OCI-LY1 (cell line): ENCODE results near the gene B9D2.
"Not testable (repeated sequence)": the region's sequence is repeated elsewhere in the genome, so short reads cannot be mapped to it uniquely, and the experiment has no call there.

Source experiments
- H2AFZ ChIP-seq: fragments of 200-600 bp; sonication (generic), shearing (Covaris generic); 2 replicates; pipeline ENCODE4 v1.6.0; 2014; ENCODE audit warnings: antibody characterized with exemption, mild to moderate bottlenecking, low read length
- H3F3A ChIP-seq: fragments of 200-600 bp; sonication (generic), shearing (Covaris generic); 2 replicates; pipeline ENCODE4 v1.6.0; 2014; ENCODE audit warnings: mild to moderate bottlenecking, antibody characterized with exemption, low read length, moderate library complexity; ENCODE audit not compliant: insufficient read depth
- H3K27ac ChIP-seq: fragments of 200-600 bp; sonication (generic); 2 replicates; pipeline ENCODE4 v1.5.1; 2014; ENCODE audit warnings: low read length, mixed run types, mild to moderate bottlenecking, low read depth; ENCODE audit not compliant: poor library complexity, severe bottlenecking
- H3K27me3 ChIP-seq: fragments of 200-600 bp; sonication (generic); 2 replicates; pipeline ENCODE4 v1.6.0; 2014; ENCODE audit warnings: antibody characterized with exemption, mild to moderate bottlenecking, low read length, moderate library complexity; ENCODE audit not compliant: insufficient read depth
- H3K36me3 ChIP-seq: fragments of 200-600 bp; sonication (generic); 2 replicates; pipeline ENCODE4 v1.6.1; 2014; ENCODE audit warnings: mild to moderate bottlenecking, antibody characterized with exemption, low read length, moderate library complexity, mixed read lengths; ENCODE audit not compliant: insufficient read depth
- H3K4me1 ChIP-seq: fragments of 200-600 bp; sonication (generic); 2 replicates; pipeline ENCODE4 v1.5.1; 2014; ENCODE audit warnings: mild to moderate bottlenecking, low read length, moderate library complexity; ENCODE audit not compliant: insufficient read depth, severe bottlenecking
- H3K4me2 ChIP-seq: fragments of 200-600 bp; sonication (generic), shearing (Covaris generic); 2 replicates; pipeline ENCODE4 v1.6.1; 2014; ENCODE audit warnings: low read length
- H3K4me3 ChIP-seq: fragments of 200-600 bp; sonication (generic); 2 replicates; pipeline ENCODE4 v1.5.1; 2014; ENCODE audit warnings: low read length, low read depth, mild to moderate bottlenecking, mixed read lengths; ENCODE audit not compliant: poor library complexity, severe bottlenecking
- H3K79me2 ChIP-seq: fragments of 200-600 bp; shearing (Covaris generic); 2 replicates; pipeline ENCODE4 v1.6.1; 2016; ENCODE audit warnings: mixed run types, low read length, mixed read lengths; ENCODE audit not compliant: insufficient read depth
- H3K9ac ChIP-seq: fragments of 200-600 bp; sonication (generic), shearing (Covaris generic); 2 replicates; pipeline ENCODE4 v1.6.1; 2014; ENCODE audit warnings: mild to moderate bottlenecking, low read length, mixed read lengths
- H3K9me2 ChIP-seq: fragments of 200-600 bp; sonication (generic), shearing (Covaris generic); 2 replicates; pipeline ENCODE4 v1.6.1; 2014; ENCODE audit warnings: low read depth, mild to moderate bottlenecking, low read length, mixed read lengths
- H3K9me3 ChIP-seq: fragments of 200-600 bp; shearing (Covaris generic); 2 replicates; pipeline ENCODE4 v1.6.1; 2014; ENCODE audit warnings: low read length, mixed read lengths
- H4K20me1 ChIP-seq: fragments of 200-600 bp; sonication (generic), shearing (Covaris generic); 2 replicates; pipeline ENCODE4 v1.6.0; 2016; ENCODE audit warnings: mild to moderate bottlenecking, low read length; ENCODE audit not compliant: insufficient read depth
- EZH2 ChIP-seq: fragments of 200-600 bp; sonication (generic), shearing (Covaris generic); IDR thresholded peaks from 2 replicates; pipeline ENCODE4 v1.8.0; 2017; ENCODE audit warnings: borderline replicate concordance, mixed run types, mild to moderate bottlenecking, antibody characterized with exemption, low read length, moderate library complexity, mixed read lengths
- TF ChIP-seq, protein P1 (sequence below): fragments of 200-600 bp; sonication (generic), shearing (Covaris generic); IDR thresholded peaks from 2 replicates; pipeline ENCODE4 v1.5.1; 2017; ENCODE audit warnings: mild to moderate bottlenecking, antibody characterized with exemption, low read length, moderate library complexity, mixed read lengths

The B9D2 gene

DNA sequence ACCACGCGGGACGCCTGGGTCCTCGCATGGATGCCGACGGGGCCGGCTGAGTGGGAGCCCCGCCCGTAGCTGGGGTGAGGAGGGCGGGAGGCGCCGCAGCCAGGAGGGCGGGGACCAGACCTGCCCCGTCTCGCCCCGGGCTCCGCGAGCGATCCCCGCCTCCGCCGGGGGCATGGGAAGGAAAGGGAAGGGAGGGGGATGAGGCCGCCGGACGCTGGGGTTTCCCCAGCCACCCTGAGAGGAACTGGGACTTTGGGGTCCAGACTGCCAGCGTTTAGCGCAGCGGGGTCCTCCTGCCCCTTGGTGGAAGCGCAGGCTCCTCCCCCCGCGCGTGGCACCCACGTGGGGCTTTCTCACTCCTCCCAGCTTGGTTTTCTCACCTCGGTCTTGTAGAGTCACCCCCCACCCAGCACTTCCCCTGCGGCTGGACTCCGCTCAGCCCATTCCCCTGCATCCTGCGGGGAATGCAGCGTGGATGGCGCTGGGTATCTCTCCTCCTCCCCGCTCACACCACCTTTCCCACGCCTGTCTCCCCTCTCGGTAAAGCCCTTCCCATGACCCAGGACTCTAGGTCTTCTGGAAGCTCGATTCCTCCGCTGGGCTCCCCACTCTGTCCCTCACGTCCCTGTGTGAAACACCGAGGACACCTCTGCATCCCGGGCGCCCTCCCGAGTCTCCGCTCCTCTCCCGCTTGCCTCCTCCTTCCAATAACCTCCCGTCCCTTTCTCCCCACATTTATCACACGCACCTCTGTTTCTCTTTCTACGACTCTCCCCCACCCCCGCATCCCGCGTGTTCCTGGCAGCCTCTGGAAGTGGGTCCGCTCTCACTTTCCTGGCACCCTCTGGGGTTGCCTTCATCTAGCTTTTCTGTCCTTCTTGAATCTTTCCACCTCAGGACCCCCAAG, 12.4 kb downstream of the B9D2 start:
- Histone ChIP-seq H3K27me3 (no peaks in the 10 kb centered on the region), H3K4me3 (peak overlapping the region; percentile 98), H3K4me1 (peaks cover 22% of the 10 kb centered on the region), H3K4me2 (peak overlapping the region; percentile 90), H3F3A (no peaks in the 10 kb centered on the region), H3K36me3 (peaks cover 9% of the 10 kb centered on the region), H2AFZ (no peak overlapping the region), H3K79me2 (peaks cover 14% of the 10 kb centered on the region), H3K9me2 (no peaks in the 10 kb centered on the region), H3K9me3 (no peaks in the 10 kb centered on the region), H4K20me1 (no peaks in the 10 kb centered on the region), H3K9ac (peak overlapping the region; percentile 98), H3K27ac (peak overlapping the region; percentile 65)
- no peak for TF ChIP-seq EZH2
- TF ChIP-seq, protein P1, sequence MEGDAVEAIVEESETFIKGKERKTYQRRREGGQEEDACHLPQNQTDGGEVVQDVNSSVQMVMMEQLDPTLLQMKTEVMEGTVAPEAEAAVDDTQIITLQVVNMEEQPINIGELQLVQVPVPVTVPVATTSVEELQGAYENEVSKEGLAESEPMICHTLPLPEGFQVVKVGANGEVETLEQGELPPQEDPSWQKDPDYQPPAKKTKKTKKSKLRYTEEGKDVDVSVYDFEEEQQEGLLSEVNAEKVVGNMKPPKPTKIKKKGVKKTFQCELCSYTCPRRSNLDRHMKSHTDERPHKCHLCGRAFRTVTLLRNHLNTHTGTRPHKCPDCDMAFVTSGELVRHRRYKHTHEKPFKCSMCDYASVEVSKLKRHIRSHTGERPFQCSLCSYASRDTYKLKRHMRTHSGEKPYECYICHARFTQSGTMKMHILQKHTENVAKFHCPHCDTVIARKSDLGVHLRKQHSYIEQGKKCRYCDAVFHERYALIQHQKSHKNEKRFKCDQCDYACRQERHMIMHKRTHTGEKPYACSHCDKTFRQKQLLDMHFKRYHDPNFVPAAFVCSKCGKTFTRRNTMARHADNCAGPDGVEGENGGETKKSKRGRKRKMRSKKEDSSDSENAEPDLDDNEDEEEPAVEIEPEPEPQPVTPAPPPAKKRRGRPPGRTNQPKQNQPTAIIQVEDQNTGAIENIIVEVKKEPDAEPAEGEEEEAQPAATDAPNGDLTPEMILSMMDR: no peak

DNA sequence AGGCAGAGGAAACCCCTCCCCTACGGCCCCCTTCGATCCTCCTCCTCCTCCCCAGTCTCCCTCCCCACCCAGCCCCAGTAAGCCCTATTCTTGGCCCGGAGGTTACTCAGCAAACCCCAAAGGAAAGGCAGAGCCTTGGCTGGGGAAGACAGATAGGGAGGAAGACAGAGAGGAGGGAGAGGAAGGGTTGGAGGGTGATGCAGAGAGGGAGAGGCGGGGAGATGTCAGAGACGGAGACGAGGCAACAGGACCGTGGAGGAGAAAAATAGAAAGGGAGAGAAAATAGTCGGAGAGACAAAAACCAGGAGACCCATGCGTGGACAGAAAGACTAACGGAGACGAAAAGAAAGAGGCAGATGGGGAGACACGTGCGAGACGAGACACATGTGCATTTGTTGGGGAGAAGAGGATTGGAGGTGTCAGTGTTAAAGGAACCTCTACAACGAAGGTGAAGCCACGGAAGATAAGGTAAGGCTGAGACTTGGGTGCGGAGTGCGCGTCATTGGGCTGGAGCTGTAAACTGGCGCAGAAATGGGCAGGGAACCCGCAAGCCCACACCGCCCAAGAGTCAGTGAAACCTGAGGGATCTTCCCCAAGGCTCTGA, 13.1 kb downstream of the B9D2 start:
- H3K4me1 ChIP-seq: peaks cover 22% of the 10 kb centered on the region
- H3K4me2 ChIP-seq: peak overlapping the region; percentile 90
- H3K27me3 ChIP-seq: no peaks in the 10 kb centered on the region
- TF ChIP-seq, protein P1: no peak
- no peak overlapping the region for H2AFZ ChIP-seq
- H4K20me1 ChIP-seq: no peaks in the 10 kb centered on the region
- H3K79me2 ChIP-seq: peaks cover 14% of the 10 kb centered on the region
- H3K9me3 ChIP-seq: no peaks in the 10 kb centered on the region
- H3K9ac ChIP-seq: peak overlapping the region; percentile 98
- peak overlapping the region; percentile 65 for H3K27ac ChIP-seq
- no peaks in the 10 kb centered on the region for H3K9me2 ChIP-seq
- H3K4me3 ChIP-seq: peak overlapping the region; percentile 98
- no peaks in the 10 kb centered on the region for H3F3A ChIP-seq
- peaks cover 13% of the 10 kb centered on the region for H3K36me3 ChIP-seq

DNA sequence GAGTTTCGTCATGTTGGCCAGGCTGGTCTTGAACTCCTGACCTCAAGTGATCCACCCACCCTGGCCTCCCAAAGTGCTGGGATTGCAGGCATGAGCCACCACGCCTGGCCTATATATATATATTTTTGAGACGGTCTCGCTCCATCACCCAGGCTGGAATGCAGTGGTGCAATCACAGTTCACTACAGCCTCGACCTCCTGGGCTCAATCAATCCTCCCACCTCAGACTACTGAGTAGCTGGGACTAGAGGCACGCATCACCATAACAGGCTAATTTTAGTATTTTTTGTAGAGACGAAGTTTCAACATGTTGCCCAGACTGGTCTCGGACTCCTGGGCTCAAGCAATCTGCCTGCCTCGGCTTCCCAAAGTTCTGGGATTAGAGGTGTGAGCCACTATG, 17.0 kb downstream of the B9D2 start:
- not testable (repeated sequence) for H3K4me3 ChIP-seq, H3K9me3 ChIP-seq, H2AFZ ChIP-seq, H4K20me1 ChIP-seq, H3K9ac ChIP-seq, H3K27ac ChIP-seq, H3K4me2 ChIP-seq, H3K79me2 ChIP-seq, H3F3A ChIP-seq, H3K9me2 ChIP-seq, H3K27me3 ChIP-seq
- peaks cover 34% of the 10 kb centered on the region for H3K36me3 ChIP-seq
- H3K4me1 ChIP-seq: peaks cover 18% of the 10 kb centered on the region
